Frontal cortex (tissue), 4 donors: ENCODE data around the gene GRK3. TPM values are rescaled to one million over a fixed set of nuclear protein-coding genes. Genes with fewer than 3 reads are reported as not detected.
"Not testable (repeated sequence)": the region's sequence is repeated elsewhere in the genome, so short reads cannot be mapped to it uniquely, and the experiment has no call there.

Source experiments
- DNase-seq, 2 donors: peaks; one replicate each; pipeline ENCODE4 v3.0.0; 2012; ENCODE audit warnings: low spot score in 2 of 2
- FAIRE-seq: peaks from 2 replicates; lab custom pipeline; 2012; peaks lifted over from hg19 to GRCh38; lab: Jason Lieb, UNC
- total RNA-seq: library from RNA; depleted of rRNA; stranded (reverse); fragments of >200 nt; gene quantifications from one replicate; pipeline ENCODE4 v1.2.3, GENCODE V29; 2014
- donor health status: control.
- donor health status: control.
- donor health status: control.

GRK3 gene
- total RNA-seq, 1 donor from 2014 or later, result 60.7 TPM

GRCh38 chr22:25689631-25690030, 125.2 kb downstream of the GRK3 start:
- no peak for FAIRE-seq

DNA sequence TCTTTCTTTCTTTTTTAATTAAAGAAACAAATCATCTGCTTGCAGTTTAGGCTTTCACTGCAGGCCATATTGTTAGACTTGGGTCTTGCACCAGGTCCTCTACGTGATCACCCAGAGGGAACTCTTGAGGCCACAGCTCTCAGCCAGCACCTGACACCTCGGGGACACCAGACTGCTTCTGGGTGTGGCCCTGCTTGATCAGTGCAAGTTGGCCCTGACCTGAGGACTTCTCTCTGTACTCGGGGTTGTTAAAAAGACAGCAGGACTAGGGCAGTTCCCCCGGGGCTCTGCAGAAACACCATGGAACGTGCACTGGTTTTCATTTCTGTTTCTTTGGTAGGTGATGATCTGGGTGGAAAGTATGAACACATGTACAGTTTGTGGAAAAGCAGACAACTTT, 126.3 kb downstream of the GRK3 start:
- DNase-seq (no peak), FAIRE-seq (no peak)

More at GRCh38 chr22:25689631-25690030, 125.2 kb downstream of the GRK3 start:
- no peak for DNase-seq

DNA sequence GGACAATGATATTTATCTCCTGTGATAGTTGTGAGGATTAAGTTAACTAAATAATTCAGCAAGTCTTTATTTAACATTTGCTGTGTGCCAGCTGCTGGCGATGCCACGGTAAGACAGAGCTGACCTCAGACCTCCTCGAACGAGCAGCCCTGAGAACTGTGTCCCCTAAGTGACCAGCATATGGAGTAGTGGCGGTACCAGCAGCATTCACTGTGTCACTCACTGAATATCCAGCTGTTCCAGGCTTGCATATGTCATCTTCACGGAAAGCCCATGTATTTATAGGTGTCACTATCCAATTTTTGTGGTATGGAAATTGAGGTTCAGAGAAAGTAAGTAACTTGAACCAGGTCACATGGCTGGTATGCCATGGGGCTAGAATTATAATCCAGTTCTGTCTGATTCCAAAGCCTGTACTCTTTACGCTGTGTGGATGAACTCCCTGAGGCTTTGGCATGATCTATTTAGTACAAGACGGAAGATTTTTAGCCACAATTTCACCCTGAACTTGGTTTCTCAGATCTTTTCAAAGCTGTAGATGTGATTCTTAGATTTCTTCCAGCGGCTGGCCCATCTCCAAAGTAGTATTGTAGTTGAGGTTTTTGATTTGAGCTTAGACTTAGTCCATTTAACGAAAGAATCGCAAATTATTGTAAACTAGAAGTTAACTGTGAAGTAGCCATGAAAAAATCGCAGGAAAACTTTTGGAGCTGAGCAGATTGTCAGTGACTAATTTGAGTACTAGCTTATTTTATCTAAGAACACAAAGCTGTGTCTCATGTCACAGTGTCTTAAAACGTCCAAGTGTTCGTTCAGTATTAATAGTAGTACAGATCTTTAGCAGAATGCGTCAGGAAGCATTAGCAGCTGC, 128.2 kb downstream of the GRK3 start:
- FAIRE-seq (no peak), DNase-seq (no peak)

GRCh38 chr22:25693268-25693565, 128.7 kb downstream of the GRK3 start:
- no peak for DNase-seq
- no peak for FAIRE-seq

DNA sequence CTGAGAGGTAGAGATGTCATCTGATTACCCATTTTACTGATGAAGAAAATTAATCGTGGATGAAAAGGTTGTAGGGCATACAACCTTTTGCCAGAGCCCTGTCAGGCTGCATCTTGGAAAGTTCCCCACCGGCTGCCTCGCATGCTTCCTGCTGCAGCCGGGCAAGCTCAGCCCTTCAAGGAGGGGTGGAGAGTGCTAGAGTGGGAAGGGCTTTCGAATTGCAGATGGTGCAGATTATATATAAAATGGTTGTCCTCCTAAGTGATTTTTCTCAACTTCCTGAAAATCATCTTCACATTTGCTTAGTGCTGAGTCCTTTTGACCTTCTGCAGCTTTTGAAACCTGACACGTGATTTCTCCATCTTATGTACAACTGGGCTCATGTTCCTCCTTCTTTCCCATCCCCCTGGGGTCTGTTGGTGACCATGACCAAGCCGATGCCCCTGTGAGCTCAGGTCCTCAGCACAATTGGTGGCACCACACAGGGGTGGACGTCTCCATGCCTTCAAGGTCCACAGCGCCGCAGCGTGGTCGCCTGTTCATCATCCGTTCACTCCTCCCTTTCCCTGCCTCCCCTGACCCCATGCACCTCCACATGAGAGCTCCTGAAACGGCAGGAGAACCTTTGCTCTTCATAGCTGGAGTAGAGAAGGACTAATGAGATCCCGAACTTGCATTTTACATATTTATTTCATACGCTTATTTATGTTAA, 129.9 kb downstream of the GRK3 start:
- DNase-seq (no peak), FAIRE-seq (no peak)

DNA sequence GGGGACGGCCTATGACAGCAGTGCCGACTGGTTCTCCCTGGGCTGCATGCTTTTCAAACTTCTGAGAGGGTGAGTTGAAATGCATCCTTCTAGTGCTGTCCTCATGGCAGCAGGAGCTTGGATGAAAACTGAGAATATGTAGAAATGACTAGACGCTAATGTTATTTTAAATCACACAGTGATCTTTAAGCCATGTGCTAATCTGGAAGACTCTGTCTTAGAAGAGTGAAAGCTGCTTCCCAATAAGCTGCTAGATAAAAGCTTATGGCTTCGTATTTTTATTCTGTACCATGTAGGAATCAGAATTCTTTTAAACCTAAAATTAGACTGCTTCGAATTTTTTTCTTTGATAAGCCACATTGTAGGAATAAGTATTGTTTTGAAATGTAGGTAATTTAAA, 130.7 kb downstream of the GRK3 start:
- DNase-seq, result no peak
- FAIRE-seq, result no peak

DNA sequence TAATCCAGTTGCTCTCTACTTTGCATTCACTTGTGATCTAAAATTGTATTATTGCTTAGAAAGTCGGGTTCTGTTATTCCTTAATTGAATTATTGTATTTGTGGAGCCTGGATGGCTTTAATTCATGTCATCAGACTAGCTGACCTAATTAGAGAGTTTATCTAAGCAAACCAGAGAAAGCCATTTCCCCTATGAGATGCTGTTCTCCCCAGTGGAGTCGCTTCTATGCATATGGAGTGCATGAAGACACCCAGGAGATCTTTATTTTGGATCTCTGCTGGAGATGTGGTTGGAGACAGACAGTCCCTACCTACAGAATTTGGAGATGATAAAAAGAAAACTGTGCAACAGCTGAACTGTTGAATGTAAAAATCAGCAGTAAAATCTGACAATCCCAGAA, 132.3 kb downstream of the GRK3 start:
- no peak for DNase-seq
- no peak for FAIRE-seq

- no peak for DNase-seq
- no peak for FAIRE-seq
These were observed 132.7 kb downstream of the GRK3 start for GRCh38 chr22:25697181-25697664.

DNA sequence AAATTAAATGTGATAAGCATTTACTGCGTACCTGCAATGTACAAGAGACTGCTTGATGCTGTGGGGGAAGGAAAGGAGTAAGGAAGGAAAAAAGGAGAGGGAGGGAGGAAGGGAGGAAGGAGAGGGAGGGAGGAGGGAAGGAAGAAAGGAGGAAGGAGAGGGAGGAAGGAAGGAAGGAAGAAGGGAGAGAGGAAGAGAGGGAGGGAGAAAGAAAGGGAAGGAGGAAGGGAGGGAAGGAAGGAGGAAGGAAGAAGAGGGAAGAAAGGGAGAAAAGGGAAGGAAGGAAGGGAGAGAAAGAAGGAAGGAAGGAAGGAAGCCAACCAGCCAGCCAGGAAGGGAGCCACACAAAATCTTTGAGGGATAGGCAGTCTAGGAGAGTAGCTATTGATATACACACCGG, 133.5 kb downstream of the GRK3 start:
- no peak for DNase-seq
- FAIRE-seq, result no peak

DNA sequence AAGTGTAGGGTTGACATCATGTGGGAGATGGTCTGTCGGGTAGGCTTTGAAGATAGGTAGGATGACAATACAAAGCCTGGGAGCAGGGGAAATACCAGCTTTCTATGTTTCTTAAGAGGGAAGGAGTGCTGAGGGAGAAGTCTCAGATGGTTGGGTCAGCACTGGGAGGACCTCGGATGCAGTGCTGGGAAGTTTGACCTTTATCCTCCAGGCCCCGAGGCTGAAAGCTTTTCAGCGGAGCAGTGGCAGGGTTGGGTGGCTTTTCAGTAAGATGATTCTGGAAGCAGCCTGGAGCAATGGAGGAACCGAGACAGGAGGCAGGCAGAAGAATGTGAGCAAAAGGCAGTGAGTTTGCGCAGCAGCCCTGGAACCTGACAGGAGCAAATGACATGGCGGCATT, 134.0 kb downstream of the GRK3 start:
- FAIRE-seq (no peak), DNase-seq (no peak)

DNA sequence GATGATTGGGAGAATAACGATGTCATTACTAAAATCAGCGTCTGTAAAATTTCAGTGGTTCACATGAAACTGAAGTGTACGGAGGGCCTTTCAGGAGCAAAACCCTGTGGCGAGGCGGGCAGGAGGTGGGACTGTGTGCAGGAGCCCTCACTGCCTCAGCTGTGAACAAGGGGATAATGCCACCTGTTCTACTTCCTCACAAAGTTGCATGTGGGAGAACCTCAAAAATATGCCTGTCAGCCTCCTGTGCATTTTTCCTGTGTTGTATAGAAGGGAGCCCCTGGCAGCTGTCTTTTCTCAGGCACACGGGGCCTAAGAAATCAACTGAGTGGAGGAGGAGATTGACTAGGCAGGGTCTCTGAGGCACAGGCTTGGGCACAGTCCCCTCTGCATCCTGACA, 134.5 kb downstream of the GRK3 start:
- no peak for DNase-seq
- no peak for FAIRE-seq

- FAIRE-seq, result no peak
These were observed 136.7 kb downstream of the GRK3 start for GRCh38 chr22:25701056-25701780.

DNA sequence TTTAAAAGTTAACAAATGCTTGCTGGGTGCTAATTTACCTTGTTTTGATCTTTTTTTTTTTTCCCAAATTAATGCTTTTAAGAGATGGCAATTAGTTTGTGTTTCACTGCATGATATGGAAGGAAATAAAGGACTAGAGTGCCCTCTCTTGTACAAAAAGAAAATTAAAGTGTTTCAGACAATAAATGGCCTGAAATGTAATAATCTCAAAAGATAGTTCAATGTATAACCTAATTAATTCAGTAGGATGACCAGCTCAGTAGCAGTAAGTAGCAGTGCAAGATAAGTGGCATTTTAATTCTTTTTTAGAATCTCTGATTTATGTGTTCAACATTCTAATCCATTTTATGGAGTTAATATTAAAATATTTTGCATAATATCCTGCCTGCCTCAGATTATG, 137.6 kb downstream of the GRK3 start:
- FAIRE-seq (peak; percentile 91), DNase-seq (peak in 1 of 2 donors; percentile 4)

More at GRCh38 chr22:25701056-25701780, 136.7 kb downstream of the GRK3 start:
- DNase-seq, result peak; percentile 22 to 36

GRCh38 chr22:25702571-25703167, 138.2 kb downstream of the GRK3 start:
- FAIRE-seq, result no peak
- no peak for DNase-seq

DNA sequence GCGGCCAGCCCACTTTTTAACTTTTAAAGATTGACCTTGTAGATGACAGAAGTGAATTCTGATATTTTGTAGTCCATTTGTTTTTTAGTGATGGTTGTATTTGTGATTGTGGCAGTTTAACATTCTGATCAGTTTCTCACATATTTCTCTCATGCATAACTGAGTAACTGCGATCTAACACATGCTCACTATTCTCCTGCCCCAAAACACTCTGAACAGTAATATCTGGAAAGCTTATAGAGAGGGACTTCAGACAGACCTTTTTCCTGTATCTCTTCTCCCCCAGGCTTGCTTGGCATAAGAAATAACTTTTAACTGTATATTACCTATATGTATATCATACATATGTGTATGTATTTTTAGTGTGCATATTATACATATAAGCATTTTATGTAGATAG, 140.2 kb downstream of the GRK3 start:
- no peak for FAIRE-seq
- no peak for DNase-seq

DNA sequence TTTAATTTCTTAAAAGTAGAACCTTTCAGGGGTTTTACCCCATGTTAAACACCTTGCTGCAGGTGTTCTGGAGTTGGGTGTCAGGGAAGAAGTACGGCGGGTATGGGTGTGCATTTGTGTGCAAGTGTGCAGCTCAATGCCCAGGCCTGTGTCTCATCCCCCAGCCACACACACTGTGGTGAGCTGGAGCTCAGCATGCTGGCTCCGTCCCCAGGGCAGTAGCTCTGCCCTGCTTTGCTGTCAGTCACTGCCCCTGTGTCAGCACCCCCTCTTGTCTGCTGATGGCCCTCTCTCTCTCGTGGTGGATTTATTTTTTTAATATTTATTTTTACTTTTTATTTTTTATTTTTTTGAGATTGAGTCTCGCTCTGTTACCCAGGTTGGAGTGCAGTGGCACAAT, 141.7 kb downstream of the GRK3 start:
- DNase-seq (no peak), FAIRE-seq (no peak)

GRCh38 chr22:25708430-25708829, 144.0 kb downstream of the GRK3 start:
- FAIRE-seq, result not testable (repeated sequence)

GRCh38 chr22:25709758-25710157, 145.3 kb downstream of the GRK3 start:
- FAIRE-seq, result no peak
- DNase-seq, result no peak

More at GRCh38 chr22:25708430-25708829, 144.0 kb downstream of the GRK3 start:
- not testable (repeated sequence) for DNase-seq

GRCh38 chr22:25710501-25710900, 146.0 kb downstream of the GRK3 start:
- no peak for DNase-seq
- no peak for FAIRE-seq

GRCh38 chr22:25711491-25711890, 147.0 kb downstream of the GRK3 start:
- FAIRE-seq (no peak), DNase-seq (no peak)
